Fibroblast of skin of right quadriceps (primary cell): ENCODE measurements around the gene HOXA2.

Source experiments
- DNase-seq: peaks from one replicate; pipeline ENCODE4 v3.0.0-alpha.2; 2013

The HOXA2 gene

DNA sequence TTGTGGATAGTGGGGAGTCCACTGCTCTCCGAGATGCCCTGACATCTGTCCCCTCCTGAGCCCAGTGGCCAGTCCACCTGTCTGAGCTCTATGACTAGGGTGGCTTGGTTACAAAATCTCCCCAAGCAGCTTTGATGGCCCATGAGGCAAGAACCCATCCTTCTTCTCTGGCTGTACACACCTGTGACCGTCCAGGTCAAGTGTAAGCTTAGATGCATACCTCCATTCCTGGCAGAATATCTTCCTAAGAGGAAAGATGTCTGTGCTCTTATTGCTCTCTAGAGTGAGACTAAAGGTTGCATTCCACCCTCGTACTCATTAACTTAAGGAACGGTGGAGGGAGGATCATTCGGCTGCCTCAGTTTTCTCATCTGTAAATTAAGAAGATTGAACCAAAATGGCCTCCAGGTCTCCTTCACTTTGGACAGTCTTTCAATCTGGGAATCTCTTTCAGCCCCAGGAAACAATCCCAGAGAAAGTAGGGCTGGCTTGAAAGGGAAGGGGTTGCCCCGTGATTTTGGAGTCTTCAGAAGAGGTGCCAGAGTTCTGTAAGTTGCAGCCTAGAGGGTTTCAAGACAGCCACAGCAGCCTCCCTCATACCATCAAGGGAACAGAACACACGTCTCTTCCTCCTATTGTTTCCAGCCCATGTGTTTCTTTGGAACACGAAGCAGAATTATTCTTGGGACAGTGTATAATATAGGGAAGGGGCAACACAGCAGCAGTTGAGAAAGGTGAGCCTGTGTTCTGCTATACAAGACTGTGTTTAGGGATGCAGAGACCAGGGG, 22.6 kb upstream of the HOXA2 start:
- no peak for DNase-seq

DNA sequence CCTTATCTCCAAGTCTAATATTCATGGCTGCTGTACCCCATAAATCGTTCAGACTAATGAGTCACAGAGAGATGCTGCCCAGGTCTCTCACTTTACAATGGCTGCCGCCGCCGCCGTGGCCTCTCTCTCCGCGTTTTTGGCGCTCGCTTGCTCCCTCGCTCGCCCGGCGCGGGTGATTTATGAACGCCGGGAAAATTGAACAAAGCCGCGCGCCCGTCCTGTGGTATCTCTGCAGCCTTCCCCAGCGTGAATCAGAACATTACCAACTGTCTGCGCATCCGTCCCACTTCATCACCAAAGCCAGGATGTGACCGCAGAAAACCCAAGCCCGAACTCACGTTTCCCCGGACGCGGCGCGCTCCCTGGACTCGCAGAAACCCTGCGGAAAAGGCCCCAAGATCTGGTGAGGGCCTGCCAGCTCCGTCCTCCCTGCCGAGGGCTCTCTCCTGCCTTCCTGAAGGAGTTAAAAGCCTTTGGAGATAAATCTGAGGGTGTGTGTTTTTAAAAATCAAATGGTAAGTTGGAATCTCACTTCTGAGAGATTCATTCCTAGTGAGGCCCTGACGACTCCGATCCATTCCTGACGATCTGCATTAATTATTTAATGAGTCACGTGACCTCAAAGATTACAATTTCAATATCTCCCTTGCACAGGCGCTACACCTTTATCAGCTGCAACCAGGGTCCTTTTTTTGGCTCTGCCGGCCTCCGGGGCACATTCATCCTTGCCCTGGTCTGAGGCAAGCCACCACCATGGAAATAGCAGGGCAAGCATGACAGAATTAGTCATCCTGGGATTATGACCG, 21.8 kb upstream of the HOXA2 start:
- peak; percentile 81 for DNase-seq

DNA sequence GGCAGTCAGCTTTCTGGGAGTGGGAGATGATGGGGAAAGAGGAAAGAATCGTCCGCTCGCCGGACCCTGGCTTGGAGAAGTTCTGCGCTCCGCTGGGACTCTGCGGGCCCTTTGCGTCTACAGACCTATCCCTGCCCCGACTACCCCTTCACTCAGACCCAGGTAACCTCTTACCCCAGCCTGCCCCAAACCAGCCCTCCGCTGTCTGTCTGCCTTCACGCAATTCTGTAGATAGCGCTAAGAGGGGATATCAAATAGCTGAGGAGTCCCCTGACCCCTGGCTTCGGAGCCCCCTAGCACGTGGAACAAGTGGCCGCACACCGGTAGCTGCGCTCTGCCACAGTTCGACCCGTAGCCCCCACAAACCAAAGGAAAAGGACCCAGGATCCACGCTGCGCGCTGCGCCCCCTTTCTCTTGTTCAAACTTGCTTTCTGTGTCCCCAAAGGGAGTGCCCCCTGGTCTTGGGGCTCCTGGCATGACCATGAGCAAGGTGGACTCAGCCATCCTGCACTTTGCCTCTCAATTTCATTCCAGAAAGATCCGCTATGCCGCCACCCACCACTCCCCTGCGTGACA, 21.1 kb upstream of the HOXA2 start:
- DNase-seq = no peak

DNA sequence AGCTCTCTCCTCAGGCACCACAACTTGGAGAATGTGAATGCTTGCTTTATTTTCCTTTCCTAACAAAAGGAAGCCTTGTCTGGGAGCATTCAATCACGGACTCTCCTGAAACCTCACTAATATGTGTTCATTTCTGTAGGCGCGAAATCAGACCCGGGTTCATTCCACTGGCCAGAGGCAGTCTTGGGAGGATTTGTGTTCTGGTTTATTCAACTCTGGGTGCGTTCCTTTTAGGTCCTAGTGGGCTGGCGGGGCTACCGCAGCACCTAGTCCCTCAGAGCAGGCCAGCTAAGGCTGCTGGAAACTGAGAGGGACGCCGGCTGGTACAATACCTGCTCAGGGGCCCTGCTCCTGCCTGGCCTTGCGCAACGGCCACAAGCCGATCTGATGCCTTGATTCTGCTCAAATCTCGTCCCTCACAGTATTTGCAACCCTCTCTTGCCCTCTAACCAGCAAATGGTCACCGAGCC, 20.6 kb upstream of the HOXA2 start:
- DNase-seq = no peak

DNA sequence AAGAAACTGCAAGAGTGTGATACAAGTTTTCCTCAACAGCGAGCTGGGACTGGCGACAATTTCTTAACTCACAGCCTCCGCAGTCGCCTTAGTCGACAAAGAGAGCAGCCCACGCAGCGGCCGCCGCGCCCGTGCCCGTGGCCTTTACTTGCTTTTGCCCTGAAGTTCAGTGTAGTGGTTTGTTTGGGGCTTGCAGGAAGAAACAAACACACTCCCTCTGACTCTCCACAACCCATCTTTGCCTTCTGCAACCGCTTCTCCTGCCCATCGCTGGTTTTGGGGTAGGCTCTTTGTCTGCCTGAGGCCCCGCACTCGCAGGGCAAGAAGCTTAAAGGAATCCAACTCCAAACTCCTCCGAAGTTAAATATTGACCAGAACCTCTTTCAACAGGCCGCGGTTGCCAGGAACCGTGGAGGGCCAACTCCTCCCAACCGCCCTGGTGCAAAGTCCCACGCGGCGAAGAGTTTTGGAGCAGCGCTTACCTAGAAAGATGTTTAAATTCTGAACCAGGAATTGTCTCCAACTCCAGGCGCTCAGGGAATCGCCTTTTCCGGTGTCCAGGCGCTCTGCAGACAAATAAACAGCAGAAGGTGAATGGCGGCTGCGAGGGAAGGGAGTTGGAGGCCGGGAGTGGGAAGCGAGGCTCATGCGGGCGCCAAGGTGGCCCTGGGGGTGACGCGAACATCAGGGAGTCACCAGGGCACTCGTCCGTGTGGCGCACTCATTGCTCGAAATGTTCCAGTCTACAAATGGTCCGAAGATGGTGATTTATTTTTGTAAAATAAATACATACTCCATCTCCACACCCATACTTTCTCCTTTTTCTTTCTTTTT, 19.8 kb upstream of the HOXA2 start:
- no peak for DNase-seq

DNA sequence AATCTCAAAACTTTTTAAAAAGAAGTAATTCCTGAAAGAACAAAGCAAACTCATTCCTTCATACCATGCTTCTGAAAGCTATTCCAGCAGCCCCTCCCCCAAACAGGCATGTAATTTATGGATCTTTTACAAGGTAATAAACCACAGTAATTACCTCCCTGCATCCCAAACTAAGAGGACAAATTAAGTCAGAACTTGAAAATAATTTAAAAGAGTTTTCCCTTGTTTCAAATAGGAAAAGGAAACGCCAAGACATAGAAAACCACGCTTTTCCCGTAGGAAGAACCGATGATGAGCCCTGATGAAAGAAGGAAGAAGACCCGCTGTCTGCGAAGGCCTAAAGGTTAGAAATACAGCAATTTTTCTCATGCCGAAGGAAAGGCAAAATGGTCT, 19.2 kb upstream of the HOXA2 start:
- no peak for DNase-seq

DNA sequence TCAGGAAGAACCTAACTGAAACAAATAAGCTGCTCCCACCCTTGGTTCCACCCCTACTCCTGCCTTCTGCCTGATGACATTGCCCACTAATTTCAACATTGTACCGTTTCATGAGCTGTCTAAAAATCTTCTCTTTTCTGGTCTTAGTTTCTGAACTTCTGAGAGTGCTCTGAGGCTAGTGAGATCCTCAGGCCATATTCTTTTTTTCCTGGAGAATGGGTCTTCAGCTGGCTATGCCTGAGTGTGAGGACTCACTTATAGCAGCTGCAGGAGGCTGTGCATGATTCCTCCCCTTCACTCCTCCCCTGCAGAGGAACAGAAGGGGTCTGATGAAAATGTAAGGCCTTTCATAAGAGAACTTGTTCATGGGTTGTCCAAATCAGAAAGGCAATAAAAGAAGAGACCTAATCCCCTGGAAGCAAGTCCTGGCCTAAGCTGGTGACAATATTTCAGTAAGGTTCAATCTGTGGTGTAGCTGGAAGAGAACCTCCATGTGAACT, 17.0 kb upstream of the HOXA2 start:
- DNase-seq = no peak

DNA sequence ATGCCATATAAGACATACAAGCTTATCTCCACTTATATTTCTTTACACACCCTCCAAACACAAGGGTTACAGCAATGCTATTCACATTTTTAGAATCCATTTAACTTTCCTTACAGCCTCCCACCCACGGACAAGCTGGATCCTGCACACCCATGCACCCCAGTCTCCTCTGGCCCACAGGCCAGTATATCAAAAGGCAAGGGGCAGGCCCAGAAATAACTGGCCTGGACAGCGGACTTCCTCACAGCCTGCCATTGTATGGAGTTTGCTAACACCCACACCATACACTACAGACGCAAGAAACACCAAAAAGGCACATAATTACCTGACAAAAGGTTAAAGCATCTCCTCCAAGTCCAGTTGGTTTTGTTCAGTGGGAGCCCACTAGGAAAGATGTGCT, 16.1 kb upstream of the HOXA2 start:
- no peak for DNase-seq

DNA sequence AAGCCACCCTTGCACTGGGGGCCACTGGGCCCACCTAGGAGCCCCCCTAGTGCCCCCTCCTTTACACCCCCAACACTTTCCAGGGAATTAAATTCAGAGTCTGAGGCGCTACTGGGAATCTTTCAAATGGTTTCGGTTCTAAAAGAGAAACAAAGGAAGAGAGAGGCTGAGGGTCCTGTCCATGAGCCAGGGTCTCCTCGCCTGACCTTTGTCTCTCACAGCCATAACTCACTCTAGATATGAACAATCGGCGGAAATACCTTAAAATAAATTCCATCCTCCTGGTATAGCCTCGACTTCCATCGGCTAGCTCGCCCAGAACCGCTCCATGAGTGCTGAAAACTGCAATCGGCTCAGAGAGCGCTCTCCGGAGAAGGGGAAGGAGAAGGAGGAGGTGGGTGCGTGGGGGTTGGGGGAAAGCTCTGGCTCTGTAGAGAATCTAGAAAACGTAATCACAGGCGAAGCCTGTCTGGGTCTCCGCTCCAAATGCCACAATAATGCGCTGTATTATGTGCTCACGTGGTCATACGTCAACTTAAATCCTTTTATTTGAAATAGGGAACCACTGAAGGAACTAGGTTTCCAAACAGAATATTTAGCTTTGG, 15.5 kb upstream of the HOXA2 start:
- DNase-seq = no peak

DNA sequence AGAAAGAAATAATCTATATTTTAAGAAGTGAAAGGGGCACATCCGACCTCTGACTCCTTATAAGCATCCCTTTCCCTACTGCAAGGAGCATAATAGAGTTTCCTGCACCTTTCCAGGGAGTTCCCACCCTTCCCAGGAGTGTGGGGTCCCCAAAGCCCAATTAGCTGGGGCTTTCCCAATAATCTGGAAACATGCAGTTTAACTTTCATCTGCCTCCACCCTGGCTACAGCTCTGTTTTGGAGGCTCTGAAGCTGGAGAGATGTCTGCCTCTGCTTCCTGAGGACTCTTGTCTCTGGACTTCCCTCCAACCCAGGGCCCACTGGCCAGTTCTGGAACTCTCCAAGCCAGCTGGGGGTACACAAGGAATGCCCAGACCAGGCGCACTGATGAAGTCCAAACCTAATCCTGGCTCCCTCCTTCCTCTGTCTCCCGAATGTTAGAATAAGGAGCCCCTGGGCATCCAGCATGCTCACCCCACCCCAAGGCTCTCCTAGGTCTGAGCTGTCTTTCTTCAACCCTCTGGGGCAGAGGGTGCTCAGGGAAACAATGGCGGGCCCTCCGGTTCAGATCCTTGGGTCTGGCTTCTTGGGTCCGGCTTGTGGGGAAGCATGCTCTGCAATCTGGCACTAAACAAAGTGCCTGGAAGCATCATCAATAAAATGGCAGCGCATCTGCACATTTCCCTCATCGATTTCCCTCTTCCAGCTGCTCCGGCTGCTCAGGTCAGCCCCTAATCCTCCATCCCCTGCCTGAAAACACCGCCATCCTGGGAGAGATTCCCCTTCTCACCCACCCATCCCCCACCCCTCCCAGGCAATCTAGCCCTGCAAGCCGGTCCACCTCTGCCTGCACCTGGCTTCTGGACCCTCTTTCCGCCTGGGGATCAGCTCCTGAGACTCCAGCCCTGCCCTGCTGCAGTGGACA, 14.7 kb upstream of the HOXA2 start:
- DNase-seq = no peak

DNA sequence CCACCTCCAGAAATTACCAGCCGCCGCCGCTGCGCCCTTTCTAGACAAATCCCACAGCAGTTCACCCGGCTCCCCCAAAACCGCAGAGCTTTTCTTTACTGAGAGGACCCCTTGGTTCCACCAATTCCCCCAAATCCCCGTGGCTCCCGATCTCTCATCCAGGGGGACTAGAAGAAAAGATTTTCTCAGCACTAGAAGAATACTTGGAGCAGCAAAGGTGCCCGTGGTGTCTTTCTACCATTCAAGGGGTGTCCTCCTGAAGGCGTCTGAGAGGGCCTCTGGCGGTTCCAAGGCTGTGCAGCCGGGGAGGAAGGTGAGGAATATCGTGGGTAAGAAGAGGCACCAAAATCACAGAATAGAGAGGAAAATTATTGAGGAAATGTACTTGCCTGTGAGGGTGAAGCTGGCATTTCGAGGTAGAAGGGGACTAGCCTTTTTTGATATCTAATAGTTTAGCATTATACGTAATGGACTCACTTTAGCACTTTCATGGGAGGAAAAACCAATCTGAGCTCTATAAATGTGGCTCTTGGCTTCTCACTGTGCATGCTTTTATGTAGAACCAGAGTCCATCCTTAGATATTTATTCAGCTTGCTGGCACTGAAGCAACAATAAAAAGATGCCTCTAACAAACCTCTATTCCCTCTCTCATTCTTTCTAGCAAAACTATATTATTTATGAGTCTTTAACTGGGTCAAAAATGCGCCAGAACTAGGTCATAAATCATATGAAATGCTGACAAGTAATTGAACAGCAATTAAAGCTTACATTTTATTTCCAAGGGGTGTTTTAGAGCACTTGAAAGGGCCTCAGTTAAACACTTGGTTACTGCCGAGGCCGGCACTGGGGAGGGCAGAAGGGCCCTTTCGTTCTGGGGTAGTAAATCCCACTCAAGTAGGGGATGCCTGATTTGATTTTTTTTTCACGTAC, 13.8 kb upstream of the HOXA2 start:
- DNase-seq = no peak

DNA sequence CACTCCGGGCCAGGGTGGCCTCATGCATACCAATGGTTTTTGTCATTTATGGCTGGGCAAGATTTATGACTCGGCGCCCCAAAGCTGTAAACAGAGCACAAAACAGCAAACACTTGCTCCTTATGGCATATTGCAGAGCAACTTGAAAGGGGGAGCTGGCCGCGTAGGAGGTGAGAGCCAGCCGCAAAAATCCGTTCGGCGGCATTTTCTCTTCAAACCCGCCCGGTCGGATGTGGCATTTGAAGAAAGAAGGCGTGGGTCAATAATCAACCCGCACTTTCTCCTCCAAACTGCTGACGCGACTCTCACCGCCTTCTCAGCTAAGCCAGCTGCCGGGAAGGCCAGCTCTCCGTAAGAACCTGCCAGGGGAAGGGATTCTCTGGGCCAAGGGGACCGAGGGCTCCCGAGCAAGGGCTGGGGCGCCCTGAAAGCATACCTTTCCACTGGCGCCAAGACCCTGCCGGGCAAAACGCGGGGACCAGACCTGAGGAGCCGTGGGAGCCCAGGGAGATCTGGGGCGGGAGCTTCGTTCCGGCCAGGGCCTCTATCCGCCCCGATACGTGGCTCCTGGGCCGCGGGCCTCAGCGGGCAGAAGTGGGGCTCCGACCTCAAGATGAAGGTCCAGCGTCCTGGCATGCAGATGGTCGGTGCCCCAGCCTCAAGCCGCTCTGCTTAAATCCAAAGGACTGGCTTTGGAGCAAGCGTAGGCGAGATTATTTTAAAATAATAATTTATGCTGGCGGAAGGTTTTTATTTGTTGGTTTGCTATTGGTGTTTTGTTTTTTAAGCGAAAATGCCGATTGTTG, 12.9 kb upstream of the HOXA2 start:
- DNase-seq = no peak

DNA sequence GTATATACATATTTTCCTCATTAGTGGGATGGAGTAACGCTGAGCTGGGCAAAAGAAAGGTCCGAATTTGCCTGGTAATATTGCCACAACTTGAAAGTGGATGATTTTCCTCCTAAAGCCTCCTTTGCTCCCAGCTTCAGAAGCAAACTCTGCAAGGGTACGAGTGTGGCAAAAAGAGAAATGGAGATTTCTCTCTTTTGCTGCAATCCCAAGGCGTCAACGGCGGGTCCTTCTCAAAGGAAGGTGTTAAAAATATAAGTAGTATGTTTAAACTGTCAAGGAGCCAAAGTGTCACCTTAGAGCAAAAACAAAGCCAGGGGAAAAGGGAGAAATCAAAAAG, 12.4 kb upstream of the HOXA2 start:
- DNase-seq = no peak

DNA sequence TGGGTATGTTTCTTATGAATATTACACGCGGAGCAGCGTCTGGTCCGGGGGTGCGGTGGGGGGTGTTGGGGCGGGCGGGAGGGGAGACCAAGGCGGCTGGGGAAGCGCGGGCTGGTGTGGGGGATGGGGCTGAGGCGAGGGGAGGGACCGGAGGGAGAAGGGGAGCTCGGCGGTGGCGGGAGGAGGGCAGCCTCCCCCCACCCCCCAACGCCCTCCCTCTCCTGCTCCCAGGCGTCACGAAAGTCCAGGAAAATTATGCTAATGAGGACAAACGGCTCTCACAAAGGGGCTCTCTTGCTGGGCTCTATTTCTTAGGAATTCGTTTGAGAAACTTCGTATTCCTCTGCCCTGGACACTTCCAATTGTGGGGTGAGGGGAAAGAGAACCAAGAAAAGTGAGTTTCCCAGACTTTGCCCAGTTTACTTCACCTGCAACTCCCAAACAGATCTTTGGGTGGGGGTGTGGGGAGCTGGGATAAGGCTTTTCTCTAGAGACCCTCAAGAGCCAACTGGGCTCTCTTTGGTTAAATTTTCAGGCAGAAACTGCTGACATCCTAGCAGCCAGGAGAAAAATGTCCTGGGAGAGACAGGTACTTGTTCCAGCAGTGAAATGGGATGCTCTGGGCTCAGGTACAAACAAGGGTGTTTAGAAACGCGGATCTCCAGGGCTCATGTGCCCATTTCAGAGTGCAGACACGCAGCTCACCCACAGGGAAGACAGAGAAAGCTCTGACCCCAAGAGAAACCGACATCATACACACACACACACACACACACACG, 11.7 kb upstream of the HOXA2 start:
- no peak for DNase-seq

DNA sequence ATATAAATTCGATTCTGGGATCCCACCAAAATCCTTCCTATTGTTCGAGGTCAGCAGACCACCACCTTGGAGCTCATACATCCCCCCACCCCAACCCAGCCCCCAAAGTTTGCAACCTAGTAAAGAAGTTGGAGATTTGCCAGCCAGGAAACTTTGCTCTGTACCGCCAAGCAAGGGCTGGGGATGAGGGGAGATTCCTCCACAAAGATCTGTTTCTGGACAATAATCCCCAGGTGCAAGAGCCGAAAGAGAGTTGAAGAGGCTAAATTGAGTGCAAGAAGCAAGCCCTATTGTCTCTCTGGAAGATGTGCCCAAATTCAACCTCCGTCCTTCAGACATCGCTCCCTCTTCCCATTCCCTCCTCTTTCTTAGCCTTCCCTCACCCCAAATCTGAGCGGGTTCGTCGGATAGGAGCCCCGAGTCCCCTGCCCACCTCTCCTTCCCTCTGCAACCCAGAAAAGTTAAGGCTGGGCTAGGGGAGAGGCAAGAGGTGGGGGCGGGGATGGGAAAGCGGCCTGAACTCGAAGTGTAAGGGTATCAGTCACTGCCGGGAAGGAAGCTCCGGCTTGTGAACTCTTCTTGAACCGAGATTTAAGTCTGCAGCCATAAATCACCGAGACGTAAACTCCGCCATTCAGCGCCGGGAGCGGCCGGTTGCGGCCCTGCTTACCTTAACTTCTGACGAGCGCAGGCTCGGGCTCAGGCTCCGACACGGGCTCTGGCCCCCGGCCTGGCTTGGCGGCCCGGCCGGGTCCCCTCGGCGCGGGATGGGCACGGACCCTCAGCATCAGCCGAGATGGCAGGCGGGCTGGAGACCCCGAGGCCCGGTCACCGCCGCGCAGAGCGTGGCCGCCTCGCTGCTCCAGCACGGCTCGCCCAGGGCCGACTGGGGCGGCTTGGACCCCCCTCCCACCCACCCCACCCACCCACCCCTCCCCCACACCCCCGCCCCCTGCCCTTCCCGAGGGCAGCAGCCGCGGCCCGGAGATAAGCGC, 10.8 kb upstream of the HOXA2 start:
- peak; percentile 81 for DNase-seq

DNA sequence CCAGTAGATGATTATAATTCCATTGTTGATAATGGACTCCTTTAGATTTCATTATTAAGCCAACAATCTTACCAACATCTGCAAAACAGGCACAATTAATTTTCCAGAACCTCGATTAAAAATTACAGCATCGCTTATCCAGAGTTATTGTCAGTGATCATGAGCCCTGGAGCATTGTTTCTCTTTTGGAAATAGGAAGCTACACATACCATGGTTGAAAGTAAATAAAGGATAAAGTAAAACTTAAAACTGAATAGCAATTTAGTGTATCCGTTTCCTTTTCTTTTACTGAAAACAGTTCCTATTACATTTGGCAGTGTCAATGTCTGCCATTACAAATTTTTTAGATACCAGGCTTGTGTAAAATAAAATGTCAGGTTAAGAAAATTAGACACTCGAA, 9.9 kb upstream of the HOXA2 start:
- DNase-seq = no peak

DNA sequence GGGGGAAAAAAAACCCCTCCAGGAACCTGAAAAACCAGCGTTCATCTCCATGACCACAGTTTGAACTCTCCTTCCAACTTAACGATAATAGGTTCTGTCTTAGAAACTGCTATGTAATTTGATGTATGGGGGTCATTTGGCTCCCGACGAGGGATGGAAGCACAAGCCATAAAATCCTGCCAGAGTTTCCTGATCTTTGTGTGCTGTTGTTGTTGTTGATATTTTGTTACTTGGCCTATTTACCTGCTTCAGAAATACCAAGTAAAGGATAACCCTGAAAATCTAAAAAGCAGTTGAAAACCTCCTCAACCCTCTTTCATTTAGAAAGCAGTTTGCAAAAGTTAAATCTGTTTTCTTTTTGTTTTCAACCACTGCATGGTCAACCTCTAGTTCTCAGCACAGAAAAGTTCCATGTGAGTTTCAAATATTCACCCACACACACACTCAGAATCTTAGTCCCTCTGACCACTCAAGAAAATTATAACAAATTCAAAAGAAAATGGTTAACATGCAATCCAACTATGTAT, 9.3 kb upstream of the HOXA2 start:
- no peak for DNase-seq
